Uterus (tissue), 2 donors: ENCODE data around the gene PLXND1.

Source experiments
- POLR2A ChIP-seq, 2 donors: fragments of 450-650 bp; IDR thresholded peaks; one replicate each; pipeline ENCODE4 v1.6.1; 2016; ENCODE audit warnings: antibody characterized with exemption in 2 of 2, mild to moderate bottlenecking in 1 of 2, moderate library complexity in 1 of 2
- TF ChIP-seq, protein P1 (sequence below), 4 experiments: fragments of 200-600 bp in 2 of 4; fragments of 450-650 bp in 2 of 4; sonication (generic) in 2 of 4; IDR thresholded peaks; one replicate each; pipeline ENCODE4 v1.5.1; 2016 to 2019; ENCODE audit warnings: antibody characterized with exemption in 4 of 4, mild to moderate bottlenecking in 2 of 4, moderate library complexity in 1 of 4

GRCh38 chr3:129603561-129603942, 2.9 kb downstream of the PLXND1 start:
- TF ChIP-seq, protein P1, sequence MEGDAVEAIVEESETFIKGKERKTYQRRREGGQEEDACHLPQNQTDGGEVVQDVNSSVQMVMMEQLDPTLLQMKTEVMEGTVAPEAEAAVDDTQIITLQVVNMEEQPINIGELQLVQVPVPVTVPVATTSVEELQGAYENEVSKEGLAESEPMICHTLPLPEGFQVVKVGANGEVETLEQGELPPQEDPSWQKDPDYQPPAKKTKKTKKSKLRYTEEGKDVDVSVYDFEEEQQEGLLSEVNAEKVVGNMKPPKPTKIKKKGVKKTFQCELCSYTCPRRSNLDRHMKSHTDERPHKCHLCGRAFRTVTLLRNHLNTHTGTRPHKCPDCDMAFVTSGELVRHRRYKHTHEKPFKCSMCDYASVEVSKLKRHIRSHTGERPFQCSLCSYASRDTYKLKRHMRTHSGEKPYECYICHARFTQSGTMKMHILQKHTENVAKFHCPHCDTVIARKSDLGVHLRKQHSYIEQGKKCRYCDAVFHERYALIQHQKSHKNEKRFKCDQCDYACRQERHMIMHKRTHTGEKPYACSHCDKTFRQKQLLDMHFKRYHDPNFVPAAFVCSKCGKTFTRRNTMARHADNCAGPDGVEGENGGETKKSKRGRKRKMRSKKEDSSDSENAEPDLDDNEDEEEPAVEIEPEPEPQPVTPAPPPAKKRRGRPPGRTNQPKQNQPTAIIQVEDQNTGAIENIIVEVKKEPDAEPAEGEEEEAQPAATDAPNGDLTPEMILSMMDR (IDR thresholded peaks at IDR 0.05): no peak
- TF ChIP-seq POLR2A (IDR thresholded peaks at IDR 0.05): no peak
